Smooth muscle cell (in vitro differentiated cells): Measurements from ENCODE around the gene ARIH1. TPM values are rescaled to one million over a fixed set of nuclear protein-coding genes. Genes with fewer than 3 reads are reported as not detected.

Experiments used
- DNase-seq: peaks from one replicate; lab custom pipeline; 2025; ENCODE audit not compliant: unreplicated experiment; lab: John Stamatoyannopoulos, UW
- H2AFZ ChIP-seq: fragments of 200-600 bp; sonication (generic); 2 replicates; pipeline ENCODE4 v1.6.0; 2016; ENCODE audit warnings: antibody characterized with exemption, low read depth, mild to moderate bottlenecking
- H3F3A ChIP-seq: fragments of 200-600 bp; sonication (generic); 2 replicates; pipeline ENCODE4 v1.6.0; 2017; ENCODE audit warnings: antibody characterized with exemption, low read depth
- H3K27ac ChIP-seq: fragments of 200-600 bp; sonication (generic); 2 replicates; pipeline ENCODE4 v1.5.1; 2016; ENCODE audit warnings: low read depth, mild to moderate bottlenecking
- H3K27me3 ChIP-seq: fragments of 200-600 bp; sonication (generic); 2 replicates; pipeline ENCODE4 v1.6.1; 2016; ENCODE audit warnings: low read depth, mild to moderate bottlenecking
- H3K36me3 ChIP-seq: fragments of 200-600 bp; sonication (generic); 2 replicates; pipeline ENCODE4 v1.5.1; 2016; ENCODE audit warnings: low read depth
- H3K4me1 ChIP-seq: fragments of 200-600 bp; sonication (generic); 2 replicates; pipeline ENCODE4 v1.5.1; 2016; ENCODE audit warnings: low read depth
- H3K4me2 ChIP-seq: fragments of 200-600 bp; sonication (generic); 2 replicates; pipeline ENCODE4 v1.6.0; 2016; ENCODE audit warnings: mild to moderate bottlenecking
- H3K4me3 ChIP-seq: fragments of 200-600 bp; sonication (generic); 2 replicates; pipeline ENCODE4 v1.5.1; 2016; ENCODE audit warnings: mild to moderate bottlenecking
- H3K79me2 ChIP-seq: fragments of 200-600 bp; sonication (generic); 2 replicates; pipeline ENCODE4 v1.6.0; 2016; ENCODE audit warnings: low read depth, mild to moderate bottlenecking
- H3K9ac ChIP-seq: fragments of 200-600 bp; sonication (generic); 2 replicates; pipeline ENCODE4 v1.6.0; 2016; ENCODE audit warnings: low read depth
- H3K9me3 ChIP-seq: fragments of 200-600 bp; sonication (generic); replicated peaks from 2 replicates; pipeline ENCODE4 v1.5.1; 2016; ENCODE audit warnings: low read depth
- H4K20me1 ChIP-seq: fragments of 200-600 bp; sonication (generic); 2 replicates; pipeline ENCODE4 v1.6.0; 2016; ENCODE audit warnings: low read depth
- WGBS: methylation state at CpG from one replicate; pipeline ENCODE4 v1.1.7; 2016; ENCODE audit warnings: low lambda C conversion rate; 5-methylcytosine and 5-hydroxymethylcytosine counted together
- polyA plus RNA-seq: library from polyadenylated mRNA; unstranded; fragments of >200 nt; fragmentation: Nextera tagmentation; extraction: Ambion mirVana; gene quantifications from 2 replicates; pipeline ENCODE4 v1.2.1, GENCODE V29; 2016
- total RNA-seq: library from RNA; depleted of rRNA; stranded (reverse); fragments of >200 nt; gene quantifications from 2 replicates; pipeline ENCODE4 v1.2.3, GENCODE V29; 2014
- TF ChIP-seq, protein P1 (sequence below): fragments of 200-600 bp; sonication (generic); IDR thresholded peaks from 2 replicates; pipeline ENCODE4 v1.5.1; 2017; ENCODE audit warnings: borderline replicate concordance, mild to moderate bottlenecking, antibody characterized with exemption; ENCODE audit not compliant: insufficient read depth, poor library complexity, severe bottlenecking

Gene ARIH1
- total and polyA plus RNA-seq, 2 experiments from 2014 or later: 54.3 to 96.3 TPM

DNA sequence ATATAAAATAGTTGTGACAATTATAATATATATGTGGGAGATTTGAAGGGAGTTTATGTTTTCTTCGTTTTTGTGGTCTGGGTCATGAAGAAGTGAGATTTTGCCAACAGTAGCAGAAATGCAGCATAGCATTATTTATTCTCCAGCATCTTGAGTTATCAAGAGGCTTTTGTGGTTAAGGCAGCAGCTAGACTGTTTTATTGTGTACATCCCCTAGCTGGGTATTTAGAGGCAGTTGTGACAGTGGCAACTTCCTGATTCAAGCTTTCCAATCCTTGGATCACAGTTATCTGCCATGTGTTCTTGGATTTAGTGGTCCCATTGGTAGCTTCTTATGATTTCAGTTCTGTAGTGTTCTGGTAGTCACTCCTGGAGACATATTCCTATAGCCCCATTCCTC, 29.0 kb downstream of the ARIH1 start:
- TF ChIP-seq, protein P1, sequence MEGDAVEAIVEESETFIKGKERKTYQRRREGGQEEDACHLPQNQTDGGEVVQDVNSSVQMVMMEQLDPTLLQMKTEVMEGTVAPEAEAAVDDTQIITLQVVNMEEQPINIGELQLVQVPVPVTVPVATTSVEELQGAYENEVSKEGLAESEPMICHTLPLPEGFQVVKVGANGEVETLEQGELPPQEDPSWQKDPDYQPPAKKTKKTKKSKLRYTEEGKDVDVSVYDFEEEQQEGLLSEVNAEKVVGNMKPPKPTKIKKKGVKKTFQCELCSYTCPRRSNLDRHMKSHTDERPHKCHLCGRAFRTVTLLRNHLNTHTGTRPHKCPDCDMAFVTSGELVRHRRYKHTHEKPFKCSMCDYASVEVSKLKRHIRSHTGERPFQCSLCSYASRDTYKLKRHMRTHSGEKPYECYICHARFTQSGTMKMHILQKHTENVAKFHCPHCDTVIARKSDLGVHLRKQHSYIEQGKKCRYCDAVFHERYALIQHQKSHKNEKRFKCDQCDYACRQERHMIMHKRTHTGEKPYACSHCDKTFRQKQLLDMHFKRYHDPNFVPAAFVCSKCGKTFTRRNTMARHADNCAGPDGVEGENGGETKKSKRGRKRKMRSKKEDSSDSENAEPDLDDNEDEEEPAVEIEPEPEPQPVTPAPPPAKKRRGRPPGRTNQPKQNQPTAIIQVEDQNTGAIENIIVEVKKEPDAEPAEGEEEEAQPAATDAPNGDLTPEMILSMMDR: no peak
- WGBS: 81% methylated on average over 1 of the region's 1 CpG
- Histone ChIP-seq H3K79me2 (peaks cover 99% of the 10 kb centered on the region), H4K20me1 (peaks cover 100% of the 10 kb centered on the region), H2AFZ (no peak overlapping the region), H3K9ac (no peak overlapping the region), H3K4me2 (peak overlapping the region; percentile 2), H3F3A (peaks cover 7% of the 10 kb centered on the region), H3K9me3 (no peaks in the 10 kb centered on the region), H3K36me3 (no peaks in the 10 kb centered on the region), H3K27me3 (no peaks in the 10 kb centered on the region), H3K4me1 (no peaks in the 10 kb centered on the region), H3K27ac (peak overlapping the region; percentile 36), H3K4me3 (no peak overlapping the region)
- no peak for DNase-seq

DNA sequence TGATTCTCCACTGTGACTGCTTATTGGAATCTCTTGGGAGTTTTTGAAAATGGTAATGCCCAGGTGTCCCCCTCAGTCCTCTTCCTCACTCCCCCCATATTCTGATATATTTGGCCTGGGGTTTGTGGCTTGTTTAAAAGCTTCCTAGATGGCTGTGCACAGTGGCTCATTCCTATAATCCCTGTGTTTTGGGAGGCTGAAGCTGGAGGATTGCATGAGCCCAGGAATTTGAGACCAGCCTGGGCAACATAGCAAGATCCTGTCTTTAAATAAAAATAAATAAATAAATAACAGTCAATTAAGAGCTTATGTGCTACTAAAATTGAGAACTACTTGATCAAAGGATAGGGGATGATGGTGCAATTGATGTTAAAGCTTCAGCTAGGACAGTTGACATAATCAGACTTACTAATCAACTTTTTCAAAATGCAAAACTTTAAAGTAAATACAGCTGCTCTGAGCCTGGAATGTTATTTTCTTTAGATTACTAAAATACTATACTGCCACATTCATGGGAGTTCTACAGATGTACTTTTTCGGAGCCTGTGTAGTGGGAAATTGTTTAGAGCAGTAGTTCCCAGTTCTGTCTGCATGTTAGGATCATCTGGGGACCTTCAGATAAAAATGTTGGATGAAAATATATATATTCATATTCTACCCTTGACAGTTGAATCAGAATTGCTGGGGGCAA, 33.4 kb downstream of the ARIH1 start:
- peaks cover 99% of the 10 kb centered on the region for H3K79me2 ChIP-seq
- peaks cover 100% of the 10 kb centered on the region for H4K20me1 ChIP-seq

DNA sequence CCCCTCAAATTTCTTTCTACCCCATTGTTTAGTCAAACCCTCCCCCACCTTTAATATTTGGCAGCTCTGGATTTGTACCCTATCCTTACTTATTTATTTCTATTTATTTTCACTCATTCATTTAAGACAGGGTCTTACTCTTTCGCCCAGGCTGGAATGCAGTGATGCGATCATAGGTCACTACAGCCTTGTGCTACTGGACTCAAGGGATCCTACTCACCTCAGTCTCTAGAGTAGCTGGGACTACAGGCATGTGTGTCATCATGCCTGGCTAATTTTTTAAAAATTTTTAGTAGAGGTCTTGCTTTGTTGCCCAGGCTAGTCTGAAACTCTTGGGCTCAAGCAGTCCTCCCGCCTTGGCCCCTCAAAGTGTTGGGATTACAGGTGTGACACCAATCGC, 35.4 kb downstream of the ARIH1 start:
- 98% methylated on average over 4 of the region's 4 CpGs for WGBS
- Histone ChIP-seq H3F3A (no peaks in the 10 kb centered on the region), H3K4me1 (no peaks in the 10 kb centered on the region), H3K27ac (no peak overlapping the region), H3K4me3 (no peak overlapping the region), H3K9me3 (no peaks in the 10 kb centered on the region), H3K79me2 (peaks cover 97% of the 10 kb centered on the region), H4K20me1 (peaks cover 98% of the 10 kb centered on the region), H2AFZ (no peak overlapping the region), H3K4me2 (no peak overlapping the region), H3K9ac (no peak overlapping the region), H3K36me3 (no peaks in the 10 kb centered on the region), H3K27me3 (no peaks in the 10 kb centered on the region)
- DNase-seq: no peak
- TF ChIP-seq, protein P1: no peak

More for the DNA sequence above, 33.4 kb downstream of the ARIH1 start:
- no peak for DNase-seq
- H2AFZ ChIP-seq: no peak overlapping the region
- H3K9ac ChIP-seq: no peak overlapping the region
- no peaks in the 10 kb centered on the region for H3K9me3 ChIP-seq
- WGBS: 97% methylated on average over 1 of the region's 1 CpG
- H3K4me2 ChIP-seq: no peak overlapping the region
- no peak overlapping the region for H3K27ac ChIP-seq
- H3K27me3 ChIP-seq: no peaks in the 10 kb centered on the region
- no peaks in the 10 kb centered on the region for H3K36me3 ChIP-seq
- TF ChIP-seq, protein P1: no peak
- H3K4me1 ChIP-seq: no peaks in the 10 kb centered on the region
- no peak overlapping the region for H3K4me3 ChIP-seq
- H3F3A ChIP-seq: no peaks in the 10 kb centered on the region

DNA sequence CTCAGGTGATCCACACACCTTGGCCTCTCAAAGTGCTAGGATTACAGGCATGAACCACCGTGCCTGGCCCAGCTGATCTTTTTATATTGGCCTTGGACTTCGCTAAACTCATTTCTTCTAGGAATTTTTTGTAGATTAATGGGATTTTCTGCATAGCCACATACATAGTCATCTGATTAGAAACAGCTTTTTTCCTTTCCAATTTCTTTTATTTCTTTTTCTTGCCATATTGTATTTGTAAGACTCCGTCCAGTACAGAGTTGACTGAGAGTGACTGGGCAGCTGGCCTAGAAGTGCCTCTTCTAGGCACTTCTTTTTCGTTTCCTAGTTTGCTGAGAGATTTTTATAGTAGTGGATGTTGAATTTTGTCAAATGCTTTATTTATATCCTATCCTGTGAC, 37.4 kb downstream of the ARIH1 start:
- Histone ChIP-seq H3K27ac (no peak overlapping the region), H3K4me3 (no peak overlapping the region), H3K79me2 (peaks cover 98% of the 10 kb centered on the region), H3K36me3 (no peaks in the 10 kb centered on the region), H3K4me1 (peaks cover 4% of the 10 kb centered on the region), H3K4me2 (no peak overlapping the region), H2AFZ (no peak overlapping the region), H3K9ac (no peak overlapping the region), H3K9me3 (no peaks in the 10 kb centered on the region), H3F3A (peaks cover 13% of the 10 kb centered on the region), H4K20me1 (peaks cover 98% of the 10 kb centered on the region), H3K27me3 (no peaks in the 10 kb centered on the region)
- TF ChIP-seq, protein P1: no peak
- no peak for DNase-seq
- 75% methylated on average over 4 of the region's 4 CpGs for WGBS
